K562 (cell line): ENCODE measurements around the gene OLFML2B. TPM values are rescaled to one million over a fixed set of nuclear protein-coding genes. Genes with fewer than 3 reads are reported as not detected.

ENCODE experiments used
- ATAC-seq: fragments of 200-7000 bp; cut with Tn5 transposase; 3 replicates; pipeline ENCODE4 v1.9.1; 2020; ENCODE audit warnings: moderate library complexity
- BruUV-seq: library from RNA; stranded (reverse); fragments of 400-500 nt; replicated peaks from 2 replicates; lab custom pipeline; 2021; lab: Mats Ljungman, UMichigan
- CTCF ChIA-PET: fragments of 300-600 bp; formaldehyde crosslinking; extraction: SDS; loops from one replicate; lab custom pipeline; 2021; ENCODE audit warnings: low intra/inter-chr PET ratio; lab: Yijun Ruan, JAX
- POLR2A ChIA-PET: fragments of 300-600, 350-650 bp; sonication (Branson Sonifier 250); formaldehyde crosslinking; extraction: SDS; loops from one replicate; lab custom pipeline; 2021; ENCODE audit warnings: antibody characterized with exemption, inconsistent platforms; lab: Yijun Ruan, JAX
- DNase-seq, 4 experiments: peaks; one replicate each; pipeline versions ENCODE4 v3.0.0 to v3.0.0-alpha.2; 2011 to 2018; ENCODE audit warnings: low spot score in 3 of 4, mixed read lengths in 3 of 4; ENCODE audit errors: extremely low read depth in 1 of 4
- FAIRE-seq: peaks from 2 replicates; lab custom pipeline; 2011; peaks lifted over from hg19 to GRCh38; lab: Jason Lieb, UNC
- H2AFZ ChIP-seq: 2 replicates; pipeline ENCODE4 v1.6.0; 2011; ENCODE audit warnings: low read depth, low read length, control low read depth, inconsistent platforms
- H3K27ac ChIP-seq: fragments of 200-600 bp; 3 replicates; pipeline ENCODE4 v1.8.0; 2011; ENCODE audit warnings: low read depth, mild to moderate bottlenecking, control low read depth, inconsistent platforms, low read length, moderate library complexity, mixed read lengths; ENCODE audit errors: extremely low read depth
- H3K27me3 ChIP-seq, 2 experiments: fragments of 300-600 bp in 1 of 2; 2 replicates in 1 of 2; 3 replicates in 1 of 2; pipeline versions ENCODE4 v1.6.0 to v1.8.0; 2011; ENCODE audit warnings: inconsistent platforms in 2 of 2, low read length in 2 of 2, mild to moderate bottlenecking in 1 of 2, mixed read lengths in 1 of 2, moderate library complexity in 1 of 2; ENCODE audit not compliant: control insufficient read depth in 2 of 2, insufficient read depth in 2 of 2
- H3K36me3 ChIP-seq: fragments of 300-600 bp; 3 replicates; pipeline ENCODE4 v1.8.0; 2011; ENCODE audit warnings: mild to moderate bottlenecking, low read length, inconsistent platforms; ENCODE audit not compliant: control insufficient read depth, insufficient read depth
- H3K4me1 ChIP-seq, 2 experiments: fragments of 200-600 bp in 1 of 2; replicated peaks in 1 of 2; 2 replicates in 1 of 2; 3 replicates in 1 of 2; pipeline versions ENCODE4 v1.5.1 to v1.8.0; 2011; ENCODE audit warnings: inconsistent platforms in 2 of 2, low read length in 2 of 2, mild to moderate bottlenecking in 1 of 2, mixed read lengths in 1 of 2, moderate library complexity in 1 of 2; ENCODE audit not compliant: control insufficient read depth in 2 of 2, insufficient read depth in 2 of 2
- H3K4me2 ChIP-seq: 2 replicates; pipeline ENCODE4 v1.6.1; 2011; ENCODE audit warnings: low read length, control low read depth, inconsistent platforms, mixed read lengths; ENCODE audit not compliant: insufficient read depth
- H3K4me3 ChIP-seq: fragments of 200-600 bp; sonication (generic), shearing (Covaris generic); 2 replicates; pipeline ENCODE4 v1.5.1; 2016; ENCODE audit warnings: control low read depth, inconsistent platforms
- H3K79me2 ChIP-seq: fragments of 200-600 bp; 3 replicates; pipeline ENCODE4 v1.8.0; 2011; ENCODE audit warnings: low read length, inconsistent platforms; ENCODE audit not compliant: control insufficient read depth, insufficient read depth
- H3K9ac ChIP-seq, 2 experiments: 2 replicates each; pipeline versions ENCODE4 v1.6.0 to v1.6.1; 2011; ENCODE audit warnings: low read depth in 2 of 2, low read length in 2 of 2, control low read depth in 1 of 2, inconsistent platforms in 1 of 2, mild to moderate bottlenecking in 1 of 2, mixed read lengths in 1 of 2; ENCODE audit not compliant: insufficient read depth in 1 of 2
- H3K9me1 ChIP-seq: one replicate; pipeline ENCODE4 v1.6.0; 2011; ENCODE audit warnings: inconsistent platforms, mild to moderate bottlenecking, low read length, moderate library complexity; ENCODE audit not compliant: control insufficient read depth, insufficient read depth
- H3K9me3 ChIP-seq: replicated peaks from 2 replicates; pipeline ENCODE4 v1.5.1; 2011; ENCODE audit warnings: low read depth, low read length, inconsistent platforms; ENCODE audit not compliant: control insufficient read depth, insufficient read depth
- H4K20me1 ChIP-seq: replicated peaks from 2 replicates; pipeline ENCODE4 v1.6.1; 2011; ENCODE audit warnings: low read length, inconsistent platforms, mixed read lengths; ENCODE audit not compliant: control insufficient read depth, insufficient read depth
- CC2D1A ChIP-seq: fragments of 450-650 bp; IDR thresholded peaks from 2 replicates; pipeline ENCODE4 v1.6.1; 2017; ENCODE audit warnings: mild to moderate bottlenecking
- FOXJ2 ChIP-seq: fragments of 200-800 bp; sonication (Bioruptor generic); IDR thresholded peaks from 2 replicates; pipeline ENCODE4 v1.6.1; 2016; ENCODE audit warnings: missing genetic modification characterization, missing compliant biosample characterization
- HDGF ChIP-seq: fragments of 450-650 bp; IDR thresholded peaks from 2 replicates; pipeline ENCODE4 v1.6.1; 2016
- HSF4 ChIP-seq: fragments of 250-450 bp; sonication (Bioruptor Pico); IDR thresholded peaks from 2 replicates; pipeline ENCODE4 v2.1.2; 2022; ENCODE audit warnings: mild to moderate bottlenecking, moderate library complexity, borderline replicate concordance
- MEF2D ChIP-seq: conservative IDR thresholded peaks from 2 replicates; pipeline ENCODE4 v1.6.1; 2016; ENCODE audit warnings: low read depth, missing genetic modification characterization, missing compliant biosample characterization
- MTA1 ChIP-seq: fragments of 450-650 bp; IDR thresholded peaks from 2 replicates; pipeline ENCODE4 v1.6.1; 2017; ENCODE audit warnings: borderline replicate concordance
- NFXL1 ChIP-seq: fragments of 450-650 bp; formaldehyde crosslinking; IDR thresholded peaks from 2 replicates; pipeline ENCODE4 v1.4.0; 2021; ENCODE audit warnings: mild to moderate bottlenecking
- NR2F6 ChIP-seq: fragments of 450-650 bp; formaldehyde crosslinking; IDR thresholded peaks from 2 replicates; pipeline ENCODE4 v1.4.0; 2020; ENCODE audit warnings: mild to moderate bottlenecking
- PTBP1 ChIP-seq: fragments of 200-400 bp; formaldehyde crosslinking; IDR thresholded peaks from 2 replicates; pipeline ENCODE4 v1.6.1; 2017; ENCODE audit warnings: low read depth, low read length
- SMC3 ChIP-seq: conservative IDR thresholded peaks from 2 replicates; pipeline ENCODE4 v1.6.1; 2011; ENCODE audit warnings: low read depth, low read length, improper control_type of control experiment; ENCODE audit not compliant: insufficient read depth
- SP1 ChIP-seq: sonication (generic); formaldehyde crosslinking; IDR thresholded peaks from 2 replicates; pipeline ENCODE4 v1.8.1; 2022; ENCODE audit warnings: mild to moderate bottlenecking, missing genetic modification reagents
- VEZF1 ChIP-seq: fragments of 200-800 bp; sonication (Bioruptor generic); IDR thresholded peaks from 2 replicates; pipeline ENCODE4 v1.6.1; 2017; ENCODE audit warnings: missing genetic modification characterization, missing compliant biosample characterization
- ZKSCAN8 ChIP-seq: fragments of 200-800 bp; sonication (Bioruptor generic); IDR thresholded peaks from 2 replicates; pipeline ENCODE4 v1.6.1; 2016; ENCODE audit warnings: missing genetic modification characterization, missing compliant biosample characterization
- ZZZ3 ChIP-seq: fragments of 450-650 bp; IDR thresholded peaks from 2 replicates; pipeline ENCODE4 v1.6.1; 2016; ENCODE audit warnings: antibody characterized with exemption, mild to moderate bottlenecking, moderate library complexity
- WGBS: fragments of 100-300 bp; shearing (Covaris generic); methylation state at CpG from one replicate; pipeline ENCODE4 v1.1.6; 2016; ENCODE audit warnings: low coverage, mixed read lengths; ENCODE audit not compliant: insufficient coverage; ENCODE audit errors: missing lambda C conversion rate; 5-methylcytosine and 5-hydroxymethylcytosine counted together
- in situ Hi-C: fragments of 300-500 bp; cut with MboI; formaldehyde crosslinking; loops from 4 replicates; pipeline ENCODE4 v1.15.0; 2018; ENCODE audit warnings: inconsistent platforms, mixed read lengths
- intact Hi-C: fragments of 100-400 bp; cut with micrococcal nuclease; formaldehyde crosslinking; loops from 2 replicates; pipeline ENCODE4 v1.14.2; 2022
- polyA plus RNA-seq, 8 experiments: library from polyadenylated mRNA; depleted of rRNA in 4 of 8; stranded (reverse) in 5 of 8; unstranded in 3 of 8; fragments of >200 nt; fragmentation: Nextera tagmentation in 2 of 8; fragmentation: Illumina TruSeq in 1 of 8; extraction: Ambion mirVana in 2 of 8; extraction: Trizol in 1 of 8; gene quantifications; 2 replicates each; pipeline versions ENCODE4 v1.2.1 to v1.2.3, GENCODE V29; 2011 to 2014; ENCODE audit warnings: inconsistent platforms in 1 of 8, missing spikeins in 1 of 8
- total RNA-seq, 7 experiments: library from RNA; depleted of rRNA in 6 of 7; stranded (reverse); fragments of >200 nt in 6 of 7; fragmentation: Illumina TruSeq in 2 of 7; extraction: Trizol in 2 of 7; gene quantifications; 2 replicates each; pipeline versions ENCODE4 v1.2.1 to v1.2.3, GENCODE V29; 2011 to 2021; ENCODE audit warnings: low replicate concordance in 1 of 7
- TF ChIP-seq, protein P1 (sequence below): sonication (generic); formaldehyde crosslinking; IDR thresholded peaks from 2 replicates; pipeline ENCODE4 v1.8.0; 2023; ENCODE audit warnings: mild to moderate bottlenecking, missing genetic modification reagents
- TF ChIP-seq, protein P2 (sequence below): fragments of 250-450 bp; sonication (Bioruptor Pico); IDR thresholded peaks from 2 replicates; pipeline ENCODE4 v1.8.0; 2021; ENCODE audit warnings: moderate library complexity, mild to moderate bottlenecking, inconsistent platforms
- TF ChIP-seq, protein P3 (sequence below): sonication (generic); formaldehyde crosslinking; IDR thresholded peaks from 2 replicates; pipeline ENCODE4 v1.8.0; 2022; ENCODE audit warnings: mild to moderate bottlenecking, missing genetic modification reagents

Gene OLFML2B
- total and polyA plus RNA-seq, 9 of the 15 experiments (the other 6 are each of a cell fraction or from before 2014, with no cell fraction given) = not detected

- Histone ChIP-seq H3K9me3 (no peaks in the 10 kb centered on the region), H3K4me3 (no peak overlapping the region), H3K4me1 (peaks cover 0 to 8% of the 10 kb centered on the region in 2 experiments; a peak in 2 of 5 replicates), H3K79me2 (no peaks in the 10 kb centered on the region)
- 0% methylated on average over 5 of the region's 5 CpGs for WGBS
- TF ChIP-seq NR2F6 (CRISPR knock-in tag) (no peak), ZZZ3 (no peak), SP1 (CRISPR knock-in tag) (no peak), FOXJ2 (tag) (no peak), PTBP1 (no peak), SMC3 (no peak), NFXL1 (CRISPR knock-in tag) (no peak), VEZF1 (no peak), ZKSCAN8 (CRISPR knock-in tag) (no peak), HDGF (no peak), MTA1 (no peak), CC2D1A (no peak), HSF4 (CRISPR knock-in tag) (no peak), MEF2D (tag) (no peak)
- TF ChIP-seq, protein P1, sequence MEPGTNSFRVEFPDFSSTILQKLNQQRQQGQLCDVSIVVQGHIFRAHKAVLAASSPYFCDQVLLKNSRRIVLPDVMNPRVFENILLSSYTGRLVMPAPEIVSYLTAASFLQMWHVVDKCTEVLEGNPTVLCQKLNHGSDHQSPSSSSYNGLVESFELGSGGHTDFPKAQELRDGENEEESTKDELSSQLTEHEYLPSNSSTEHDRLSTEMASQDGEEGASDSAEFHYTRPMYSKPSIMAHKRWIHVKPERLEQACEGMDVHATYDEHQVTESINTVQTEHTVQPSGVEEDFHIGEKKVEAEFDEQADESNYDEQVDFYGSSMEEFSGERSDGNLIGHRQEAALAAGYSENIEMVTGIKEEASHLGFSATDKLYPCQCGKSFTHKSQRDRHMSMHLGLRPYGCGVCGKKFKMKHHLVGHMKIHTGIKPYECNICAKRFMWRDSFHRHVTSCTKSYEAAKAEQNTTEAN (CRISPR knock-in tag) = no peak
- TF ChIP-seq, protein P2, sequence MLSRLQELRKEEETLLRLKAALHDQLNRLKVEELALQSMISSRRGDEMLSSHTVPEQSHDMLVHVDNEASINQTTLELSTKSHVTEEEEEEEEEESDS (CRISPR knock-in tag) = no peak
- TF ChIP-seq, protein P3, sequence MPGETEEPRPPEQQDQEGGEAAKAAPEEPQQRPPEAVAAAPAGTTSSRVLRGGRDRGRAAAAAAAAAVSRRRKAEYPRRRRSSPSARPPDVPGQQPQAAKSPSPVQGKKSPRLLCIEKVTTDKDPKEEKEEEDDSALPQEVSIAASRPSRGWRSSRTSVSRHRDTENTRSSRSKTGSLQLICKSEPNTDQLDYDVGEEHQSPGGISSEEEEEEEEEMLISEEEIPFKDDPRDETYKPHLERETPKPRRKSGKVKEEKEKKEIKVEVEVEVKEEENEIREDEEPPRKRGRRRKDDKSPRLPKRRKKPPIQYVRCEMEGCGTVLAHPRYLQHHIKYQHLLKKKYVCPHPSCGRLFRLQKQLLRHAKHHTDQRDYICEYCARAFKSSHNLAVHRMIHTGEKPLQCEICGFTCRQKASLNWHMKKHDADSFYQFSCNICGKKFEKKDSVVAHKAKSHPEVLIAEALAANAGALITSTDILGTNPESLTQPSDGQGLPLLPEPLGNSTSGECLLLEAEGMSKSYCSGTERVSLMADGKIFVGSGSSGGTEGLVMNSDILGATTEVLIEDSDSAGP = no peak
- TF ChIP-seq, all 486 proteins: peak for 0
- no TSS peak for BruUV-seq
- Histone ChIP-seq H3K36me3 (no peaks in the 10 kb centered on the region), H2AFZ (no peak overlapping the region), H3K9me1 (no peaks in the 10 kb centered on the region), H3K4me2 (no peak overlapping the region), H3K27ac (no peak overlapping the region), H3K9ac (no peak overlapping the region), H4K20me1 (no peaks in the 10 kb centered on the region), H3K27me3 (peaks cover 10 to 41% of the 10 kb centered on the region in 2 experiments; a peak in 3 of 5 replicates)
- POLR2A ChIA-PET = interaction anchor here (1.4 kb wide), 1 partner anchor 11 kb away, joined by 4 read pairs; no protein-coding TSS in a partner anchor
- intact Hi-C loops = no loop called here
- in situ Hi-C loops = no loop called here
- no peak for DNase-seq
- CTCF ChIA-PET = no interaction called here
- FAIRE-seq = no peak
- no peak for ATAC-seq
Observed at GRCh38 chr1:161987872-161988271, 35.8 kb downstream of the OLFML2B start.
